ENCODE results near the gene CKB.

CKB gene

DNA sequence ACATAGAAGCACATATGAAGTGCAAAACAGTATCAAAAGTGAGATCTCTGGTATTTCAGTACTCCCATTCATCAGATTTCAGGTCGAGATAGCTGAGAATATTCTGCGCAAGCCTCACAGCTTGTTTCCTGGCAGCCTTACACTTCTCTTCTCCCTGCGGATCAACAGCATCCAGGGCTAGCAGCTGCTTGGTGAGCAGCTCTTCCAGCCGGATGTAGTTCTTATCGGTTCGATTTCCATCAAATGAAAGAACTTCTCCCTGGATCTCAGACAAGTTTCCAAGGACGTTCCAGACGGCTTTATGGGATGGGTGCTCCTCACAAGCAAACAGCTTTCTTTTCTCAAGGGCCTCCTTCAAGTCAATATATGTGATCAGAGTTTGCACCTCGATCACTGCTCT is 37.1 kb upstream of the CKB start:
- no peak for ATAC-seq
- TF ChIP-seq CSDC2 (CRISPR knock-in tag; IDR thresholded peaks at IDR 0.05), result no peak
- TF ChIP-seq RARB (CRISPR knock-in tag; IDR thresholded peaks at IDR 0.05), result no peak

DNA sequence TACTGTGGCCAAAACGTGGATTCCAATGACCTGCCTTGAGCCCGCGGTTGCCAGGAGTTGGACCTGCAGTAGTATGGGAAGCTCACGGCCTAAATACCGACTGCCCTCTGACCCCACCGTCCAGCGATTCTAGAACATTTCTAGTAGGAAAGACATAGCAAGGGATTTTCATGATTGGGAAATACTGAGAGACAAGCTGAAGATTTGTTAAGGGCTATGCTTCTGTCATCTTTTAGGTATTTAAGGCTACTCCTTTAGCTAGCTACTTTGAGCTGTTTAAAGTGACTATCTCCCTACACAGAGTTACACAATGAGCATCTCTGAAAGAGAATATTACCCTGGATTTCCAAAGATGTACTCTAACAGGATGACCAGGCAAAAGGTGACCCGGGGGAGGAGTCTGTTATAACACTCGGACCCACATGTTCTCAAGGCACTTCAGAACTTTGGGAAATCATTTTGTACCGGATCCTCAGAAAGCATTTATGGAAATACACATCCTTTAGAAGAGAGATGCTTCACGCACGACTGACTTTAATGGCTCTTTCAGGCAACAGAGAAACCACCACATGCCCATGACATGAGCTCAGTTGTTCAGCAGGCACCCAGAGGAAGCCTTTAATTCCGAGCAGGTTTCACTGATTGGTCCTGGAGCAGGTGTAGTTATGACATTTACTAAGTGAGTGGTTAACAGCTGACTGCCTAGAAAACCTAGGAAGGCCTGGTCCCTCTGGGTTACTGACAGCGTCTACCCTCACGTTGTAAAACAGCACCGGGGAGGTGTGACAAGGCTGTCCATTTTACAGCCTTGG is 35.6 kb upstream of the CKB start:
- no peak for ATAC-seq
- no peak for TF ChIP-seq GLIS3 (CRISPR knock-in tag; IDR thresholded peaks at IDR 0.05)

DNA sequence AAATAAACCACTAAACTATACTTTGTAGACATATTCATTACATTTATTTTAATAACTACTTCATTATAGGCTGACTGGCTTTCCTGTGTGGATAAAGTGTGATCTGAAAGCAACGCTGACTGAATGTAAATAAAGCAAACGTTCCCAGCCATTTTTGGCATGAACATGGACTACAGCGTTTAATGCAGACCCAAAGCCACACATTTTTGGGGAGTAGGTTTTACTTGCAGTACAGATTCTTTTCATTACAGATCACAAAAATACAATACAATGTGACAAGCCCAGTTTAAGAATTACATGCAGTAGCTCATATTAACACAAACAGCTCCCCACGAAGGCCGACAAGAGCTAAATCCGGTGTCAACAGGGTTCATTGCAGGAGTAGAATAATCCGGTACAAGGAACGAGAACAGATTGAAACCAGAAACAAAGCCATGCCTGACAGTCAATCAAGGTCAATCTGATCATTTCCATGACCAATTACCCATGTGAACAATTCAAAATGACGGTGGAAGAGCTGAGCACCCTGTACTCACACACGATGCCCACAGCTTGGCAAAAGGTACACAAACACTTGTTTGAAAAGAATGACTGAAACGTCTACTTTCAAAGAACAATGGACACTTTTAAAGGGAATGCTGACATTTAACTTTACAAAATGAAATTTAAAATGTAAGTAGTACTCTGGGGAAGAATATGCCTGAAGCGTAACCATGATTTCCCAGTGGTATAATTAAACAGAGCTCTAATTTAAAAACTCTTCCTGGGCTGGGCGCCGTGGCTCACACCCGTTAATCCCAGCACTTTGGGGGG is 34.5 kb upstream of the CKB start:
- no peak for ATAC-seq

DNA sequence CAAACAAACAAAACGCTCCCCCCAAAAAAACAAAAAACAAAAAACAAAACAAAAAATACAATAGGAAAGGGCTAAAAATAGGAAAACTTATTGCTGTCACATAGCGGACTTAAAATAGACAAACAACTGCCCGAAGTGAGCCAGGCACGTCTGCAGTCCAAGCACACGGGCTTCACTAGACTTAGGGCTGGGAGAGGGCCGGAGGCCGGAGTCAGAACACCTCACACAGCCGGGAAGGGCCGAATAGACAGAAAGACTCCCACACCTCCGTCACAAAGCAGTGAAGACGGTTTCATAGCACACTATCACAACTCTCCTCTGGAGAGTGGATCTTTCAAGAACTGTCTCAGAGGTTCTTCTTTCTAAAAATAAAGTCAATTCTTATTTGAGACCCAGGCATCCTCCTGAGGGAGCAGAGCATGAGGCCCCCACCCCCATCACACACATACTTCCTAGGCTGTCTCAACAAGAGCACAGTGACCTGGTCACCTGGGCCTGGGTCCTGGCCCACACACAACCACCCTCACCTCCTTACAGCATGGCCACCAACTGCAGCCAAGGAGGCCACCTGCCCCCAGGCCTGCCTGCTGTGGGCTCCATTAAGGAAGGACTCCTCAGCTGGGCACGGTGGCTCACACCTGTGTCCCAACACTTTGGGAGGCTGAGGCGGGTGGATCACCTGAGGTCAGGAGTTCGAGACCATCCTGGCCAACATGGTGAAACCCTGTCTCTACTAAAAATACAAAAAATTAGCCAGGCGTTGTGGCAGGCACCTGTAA is 33.1 kb upstream of the CKB start:
- no peak for ATAC-seq
- TF ChIP-seq, protein P1, sequence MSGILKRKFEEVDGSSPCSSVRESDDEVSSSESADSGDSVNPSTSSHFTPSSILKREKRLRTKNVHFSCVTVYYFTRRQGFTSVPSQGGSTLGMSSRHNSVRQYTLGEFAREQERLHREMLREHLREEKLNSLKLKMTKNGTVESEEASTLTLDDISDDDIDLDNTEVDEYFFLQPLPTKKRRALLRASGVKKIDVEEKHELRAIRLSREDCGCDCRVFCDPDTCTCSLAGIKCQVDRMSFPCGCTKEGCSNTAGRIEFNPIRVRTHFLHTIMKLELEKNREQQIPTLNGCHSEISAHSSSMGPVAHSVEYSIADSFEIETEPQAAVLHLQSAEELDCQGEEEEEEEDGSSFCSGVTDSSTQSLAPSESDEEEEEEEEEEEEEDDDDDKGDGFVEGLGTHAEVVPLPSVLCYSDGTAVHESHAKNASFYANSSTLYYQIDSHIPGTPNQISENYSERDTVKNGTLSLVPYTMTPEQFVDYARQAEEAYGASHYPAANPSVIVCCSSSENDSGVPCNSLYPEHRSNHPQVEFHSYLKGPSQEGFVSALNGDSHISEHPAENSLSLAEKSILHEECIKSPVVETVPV (CRISPR knock-in tag; IDR thresholded peaks at IDR 0.05), result no peak
- TF ChIP-seq TCF4 (CRISPR knock-in tag; IDR thresholded peaks at IDR 0.05; ENCODE audit: borderline replicate concordance) (no peak), OSR1 (CRISPR knock-in tag; IDR thresholded peaks at IDR 0.05) (no peak), ARNTL (CRISPR knock-in tag; IDR thresholded peaks at IDR 0.05; ENCODE audit: borderline replicate concordance, low read depth) (no peak), BACH2 (CRISPR knock-in tag; IDR thresholded peaks at IDR 0.05; ENCODE audit: borderline replicate concordance) (no peak)
- TF ChIP-seq, protein P2, sequence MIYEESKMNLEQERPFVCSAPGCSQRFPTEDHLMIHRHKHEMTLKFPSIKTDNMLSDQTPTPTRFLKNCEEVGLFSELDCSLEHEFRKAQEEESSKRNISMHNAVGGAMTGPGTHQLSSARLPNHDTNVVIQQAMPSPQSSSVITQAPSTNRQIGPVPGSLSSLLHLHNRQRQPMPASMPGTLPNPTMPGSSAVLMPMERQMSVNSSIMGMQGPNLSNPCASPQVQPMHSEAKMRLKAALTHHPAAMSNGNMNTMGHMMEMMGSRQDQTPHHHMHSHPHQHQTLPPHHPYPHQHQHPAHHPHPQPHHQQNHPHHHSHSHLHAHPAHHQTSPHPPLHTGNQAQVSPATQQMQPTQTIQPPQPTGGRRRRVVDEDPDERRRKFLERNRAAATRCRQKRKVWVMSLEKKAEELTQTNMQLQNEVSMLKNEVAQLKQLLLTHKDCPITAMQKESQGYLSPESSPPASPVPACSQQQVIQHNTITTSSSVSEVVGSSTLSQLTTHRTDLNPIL (CRISPR knock-in tag; IDR thresholded peaks at IDR 0.05; ENCODE audit: low read depth), result no peak

More for the DNA sequence above, 34.5 kb upstream of the CKB start:
- TF ChIP-seq BACH2 (CRISPR knock-in tag; IDR thresholded peaks at IDR 0.05; ENCODE audit: borderline replicate concordance) (no peak), ZC3H10 (CRISPR knock-in tag; IDR thresholded peaks at IDR 0.05) (no peak), ZFP3 (CRISPR knock-in tag; IDR thresholded peaks at IDR 0.05) (no peak), GLIS3 (CRISPR knock-in tag; IDR thresholded peaks at IDR 0.05) (no peak), RARB (CRISPR knock-in tag; IDR thresholded peaks at IDR 0.05) (no peak), TOX (CRISPR knock-in tag; IDR thresholded peaks at IDR 0.05; ENCODE audit: borderline replicate concordance) (no peak), SNAI2 (CRISPR knock-in tag; IDR thresholded peaks at IDR 0.05) (no peak), ISL1 (CRISPR knock-in tag; IDR thresholded peaks at IDR 0.05) (no peak)
- TF ChIP-seq, protein P3, sequence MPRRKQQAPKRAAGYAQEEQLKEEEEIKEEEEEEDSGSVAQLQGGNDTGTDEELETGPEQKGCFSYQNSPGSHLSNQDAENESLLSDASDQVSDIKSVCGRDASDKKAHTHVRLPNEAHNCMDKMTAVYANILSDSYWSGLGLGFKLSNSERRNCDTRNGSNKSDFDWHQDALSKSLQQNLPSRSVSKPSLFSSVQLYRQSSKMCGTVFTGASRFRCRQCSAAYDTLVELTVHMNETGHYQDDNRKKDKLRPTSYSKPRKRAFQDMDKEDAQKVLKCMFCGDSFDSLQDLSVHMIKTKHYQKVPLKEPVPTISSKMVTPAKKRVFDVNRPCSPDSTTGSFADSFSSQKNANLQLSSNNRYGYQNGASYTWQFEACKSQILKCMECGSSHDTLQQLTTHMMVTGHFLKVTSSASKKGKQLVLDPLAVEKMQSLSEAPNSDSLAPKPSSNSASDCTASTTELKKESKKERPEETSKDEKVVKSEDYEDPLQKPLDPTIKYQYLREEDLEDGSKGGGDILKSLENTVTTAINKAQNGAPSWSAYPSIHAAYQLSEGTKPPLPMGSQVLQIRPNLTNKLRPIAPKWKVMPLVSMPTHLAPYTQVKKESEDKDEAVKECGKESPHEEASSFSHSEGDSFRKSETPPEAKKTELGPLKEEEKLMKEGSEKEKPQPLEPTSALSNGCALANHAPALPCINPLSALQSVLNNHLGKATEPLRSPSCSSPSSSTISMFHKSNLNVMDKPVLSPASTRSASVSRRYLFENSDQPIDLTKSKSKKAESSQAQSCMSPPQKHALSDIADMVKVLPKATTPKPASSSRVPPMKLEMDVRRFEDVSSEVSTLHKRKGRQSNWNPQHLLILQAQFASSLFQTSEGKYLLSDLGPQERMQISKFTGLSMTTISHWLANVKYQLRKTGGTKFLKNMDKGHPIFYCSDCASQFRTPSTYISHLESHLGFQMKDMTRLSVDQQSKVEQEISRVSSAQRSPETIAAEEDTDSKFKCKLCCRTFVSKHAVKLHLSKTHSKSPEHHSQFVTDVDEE (CRISPR knock-in tag; IDR thresholded peaks at IDR 0.05), result no peak
- TF ChIP-seq, protein P4, sequence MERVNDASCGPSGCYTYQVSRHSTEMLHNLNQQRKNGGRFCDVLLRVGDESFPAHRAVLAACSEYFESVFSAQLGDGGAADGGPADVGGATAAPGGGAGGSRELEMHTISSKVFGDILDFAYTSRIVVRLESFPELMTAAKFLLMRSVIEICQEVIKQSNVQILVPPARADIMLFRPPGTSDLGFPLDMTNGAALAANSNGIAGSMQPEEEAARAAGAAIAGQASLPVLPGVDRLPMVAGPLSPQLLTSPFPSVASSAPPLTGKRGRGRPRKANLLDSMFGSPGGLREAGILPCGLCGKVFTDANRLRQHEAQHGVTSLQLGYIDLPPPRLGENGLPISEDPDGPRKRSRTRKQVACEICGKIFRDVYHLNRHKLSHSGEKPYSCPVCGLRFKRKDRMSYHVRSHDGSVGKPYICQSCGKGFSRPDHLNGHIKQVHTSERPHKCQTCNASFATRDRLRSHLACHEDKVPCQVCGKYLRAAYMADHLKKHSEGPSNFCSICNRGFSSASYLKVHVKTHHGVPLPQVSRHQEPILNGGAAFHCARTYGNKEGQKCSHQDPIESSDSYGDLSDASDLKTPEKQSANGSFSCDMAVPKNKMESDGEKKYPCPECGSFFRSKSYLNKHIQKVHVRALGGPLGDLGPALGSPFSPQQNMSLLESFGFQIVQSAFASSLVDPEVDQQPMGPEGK (CRISPR knock-in tag; IDR thresholded peaks at IDR 0.05; ENCODE audit: borderline replicate concordance), result no peak
- TF ChIP-seq, protein P2 (CRISPR knock-in tag; IDR thresholded peaks at IDR 0.05; ENCODE audit: low read depth), result no peak
- TF ChIP-seq, protein P5, sequence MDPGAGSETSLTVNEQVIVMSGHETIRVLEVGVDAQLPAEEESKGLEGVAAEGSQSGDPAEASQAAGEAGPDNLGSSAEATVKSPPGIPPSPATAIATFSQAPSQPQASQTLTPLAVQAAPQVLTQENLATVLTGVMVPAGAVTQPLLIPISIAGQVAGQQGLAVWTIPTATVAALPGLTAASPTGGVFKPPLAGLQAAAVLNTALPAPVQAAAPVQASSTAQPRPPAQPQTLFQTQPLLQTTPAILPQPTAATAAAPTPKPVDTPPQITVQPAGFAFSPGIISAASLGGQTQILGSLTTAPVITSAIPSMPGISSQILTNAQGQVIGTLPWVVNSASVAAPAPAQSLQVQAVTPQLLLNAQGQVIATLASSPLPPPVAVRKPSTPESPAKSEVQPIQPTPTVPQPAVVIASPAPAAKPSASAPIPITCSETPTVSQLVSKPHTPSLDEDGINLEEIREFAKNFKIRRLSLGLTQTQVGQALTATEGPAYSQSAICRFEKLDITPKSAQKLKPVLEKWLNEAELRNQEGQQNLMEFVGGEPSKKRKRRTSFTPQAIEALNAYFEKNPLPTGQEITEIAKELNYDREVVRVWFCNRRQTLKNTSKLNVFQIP (CRISPR knock-in tag; IDR thresholded peaks at IDR 0.05; ENCODE audit: borderline replicate concordance, low read depth), result no peak

Data from SK-N-SH treated with all-trans-retinoic acid at 6 μM for 48 hours (cell line).